Liver (tissue), 9 donors: ENCODE measurements around the gene PPP1R26. TPM values are rescaled to one million over a fixed set of nuclear protein-coding genes. Genes with fewer than 3 reads are reported as not detected.

Source experiments
- DNase-seq: peaks from one replicate; pipeline ENCODE4 v3.0.0-alpha.2; 2017; ENCODE audit warnings: low spot score
- H3K27ac ChIP-seq, 2 donors: one replicate each; pipeline ENCODE4 v1.7.0; 2013; ENCODE audit warnings: inconsistent platforms in 2 of 2, low read length in 2 of 2, control low read depth in 1 of 2, low read depth in 1 of 2, mild to moderate bottlenecking in 1 of 2
- H3K27me3 ChIP-seq, 4 donors: one replicate each; pipeline versions ENCODE4 v1.6.1 to v1.7.0; 2013; ENCODE audit warnings: low read length in 3 of 4, inconsistent platforms in 1 of 4, mild to moderate bottlenecking in 1 of 4, moderate library complexity in 1 of 4; ENCODE audit not compliant: control insufficient read depth in 4 of 4, insufficient read depth in 4 of 4
- H3K36me3 ChIP-seq, 4 donors: one replicate each; pipeline versions ENCODE4 v1.6.1 to v1.7.0; 2013; ENCODE audit warnings: low read length in 3 of 4, mild to moderate bottlenecking in 3 of 4, low read depth in 1 of 4, moderate library complexity in 1 of 4; ENCODE audit not compliant: control insufficient read depth in 4 of 4, insufficient read depth in 3 of 4
- H3K4me1 ChIP-seq, 4 donors: one replicate each; pipeline versions ENCODE4 v1.6.1 to v1.7.0; 2013; ENCODE audit warnings: low read length in 3 of 4, mild to moderate bottlenecking in 3 of 4, moderate library complexity in 1 of 4; ENCODE audit not compliant: control insufficient read depth in 4 of 4, insufficient read depth in 4 of 4
- H3K4me3 ChIP-seq, 3 donors: one replicate each; pipeline versions ENCODE4 v1.6.1 to v1.7.0; 2013; ENCODE audit warnings: low read length in 3 of 3, control low read depth in 1 of 3, low read depth in 1 of 3, mild to moderate bottlenecking in 1 of 3
- H3K9ac ChIP-seq, 2 donors: one replicate each; pipeline ENCODE4 v1.7.0; 2013; ENCODE audit warnings: low read length in 2 of 2, mild to moderate bottlenecking in 2 of 2, moderate library complexity in 2 of 2, control low read depth in 1 of 2, low read depth in 1 of 2
- H3K9me3 ChIP-seq, 4 donors: one replicate each; pipeline versions ENCODE4 v1.6.1 to v1.7.0; 2013; ENCODE audit warnings: low read length in 3 of 4; ENCODE audit not compliant: control insufficient read depth in 4 of 4
- ATF3 ChIP-seq: IDR thresholded peaks from 2 replicates; pipeline ENCODE4 v1.6.1; 2016; ENCODE audit warnings: antibody characterized with exemption
- CTCF ChIP-seq: fragments of 150-350 bp; IDR thresholded peaks from 2 replicates; pipeline ENCODE4 v1.5.1; 2017; ENCODE audit warnings: improper control_type of control experiment, low read depth, low read length; ENCODE audit not compliant: missing input control
- EGR1 ChIP-seq, 2 donors: IDR thresholded peaks; 2 replicates each; pipeline ENCODE4 v1.6.1; 2016 to 2018; ENCODE audit warnings: antibody characterized with exemption in 2 of 2, low read depth in 2 of 2
- FOXA1 ChIP-seq: IDR thresholded peaks from 2 replicates; pipeline ENCODE4 v1.6.1; 2016; ENCODE audit warnings: antibody characterized with exemption
- FOXA2 ChIP-seq: IDR thresholded peaks from 2 replicates; pipeline ENCODE4 v1.6.1; 2016; ENCODE audit warnings: antibody characterized with exemption
- GABPA ChIP-seq, 2 donors: IDR thresholded peaks in 1 of 2; conservative IDR thresholded peaks in 1 of 2; 2 replicates each; pipeline ENCODE4 v1.6.1; 2016; ENCODE audit warnings: antibody characterized with exemption in 2 of 2, mild to moderate bottlenecking in 1 of 2, moderate library complexity in 1 of 2
- HNF4A ChIP-seq, 2 donors: conservative IDR thresholded peaks; 2 replicates each; pipeline ENCODE4 v1.6.1; 2016; ENCODE audit warnings: antibody characterized with exemption in 2 of 2, mild to moderate bottlenecking in 2 of 2
- HNF4G ChIP-seq: IDR thresholded peaks from 2 replicates; pipeline ENCODE4 v1.6.1; 2016; ENCODE audit warnings: antibody characterized with exemption
- JUND ChIP-seq, 2 donors: IDR thresholded peaks; 2 replicates each; pipeline ENCODE4 v1.6.1; 2016; ENCODE audit warnings: antibody characterized with exemption in 2 of 2
- MAX ChIP-seq: IDR thresholded peaks from 2 replicates; pipeline ENCODE4 v1.6.1; 2016; ENCODE audit warnings: antibody characterized with exemption
- NR2F2 ChIP-seq: IDR thresholded peaks from 2 replicates; pipeline ENCODE4 v1.6.1; 2016; ENCODE audit warnings: antibody characterized with exemption
- RAD21 ChIP-seq, 2 donors: IDR thresholded peaks; 2 replicates each; pipeline ENCODE4 v1.6.1; 2016; ENCODE audit warnings: antibody characterized with exemption in 2 of 2, mild to moderate bottlenecking in 2 of 2
- REST ChIP-seq: IDR thresholded peaks from 2 replicates; pipeline ENCODE4 v1.6.1; 2016; ENCODE audit warnings: antibody characterized with exemption, mild to moderate bottlenecking
- RXRA ChIP-seq, 2 donors: IDR thresholded peaks; 2 replicates each; pipeline ENCODE4 v1.6.1; 2017 to 2018; ENCODE audit warnings: antibody characterized with exemption in 2 of 2, mild to moderate bottlenecking in 1 of 2
- SP1 ChIP-seq: IDR thresholded peaks from 2 replicates; pipeline ENCODE4 v1.6.1; 2018; ENCODE audit warnings: antibody characterized with exemption, mild to moderate bottlenecking
- TAF1 ChIP-seq: conservative IDR thresholded peaks from 2 replicates; pipeline ENCODE4 v1.6.1; 2016; ENCODE audit warnings: antibody characterized with exemption, mild to moderate bottlenecking
- YY1 ChIP-seq: IDR thresholded peaks from 2 replicates; pipeline ENCODE4 v1.6.1; 2016; ENCODE audit warnings: antibody characterized with exemption, mild to moderate bottlenecking
- ZBTB33 ChIP-seq: IDR thresholded peaks from 2 replicates; pipeline ENCODE4 v1.6.1; 2016; ENCODE audit warnings: antibody characterized with exemption
- WGBS: extraction: QIAGEN DNeasy Blood & Tissue Kit; methylation state at CpG from one replicate; pipeline ENCODE4 v1.1.7; 2013; 5-methylcytosine and 5-hydroxymethylcytosine counted together
- polyA plus RNA-seq, 2 donors: library from polyadenylated mRNA; stranded (reverse) in 1 of 2; unstranded in 1 of 2; fragments of 200-250 nt in 1 of 2; fragments of >200 nt in 1 of 2; fragmentation: Nextera tagmentation in 1 of 2; extraction: Ambion mirVana in 1 of 2; gene quantifications; one replicate each; pipeline versions ENCODE4 v1.2.1 to v1.2.3, GENCODE V29; 2013 to 2015
- total RNA-seq, 2 donors: library from RNA; depleted of rRNA; stranded (reverse); fragments of >200 nt; gene quantifications; one replicate each; pipeline ENCODE4 v1.2.3, GENCODE V29; 2014
- donor health status: healthy.
- donor health status: healthy.
- donor health status: healthy.
- donor health status: healthy.
- donor health status: healthy.

Gene PPP1R26
- total and polyA plus RNA-seq, 4 donors, result 1.5 to 9.5 (median 4.2) TPM

- peak overlapping the region; percentile 19 to 37 for H3K9ac ChIP-seq
- no peak for TF ChIP-seq CTCF
- H3K27ac ChIP-seq, result peak overlapping the region; percentile 78 to 91
- 42% methylated on average over 16 of the region's 16 CpGs for WGBS
- H3K9me3 ChIP-seq, result no peaks in the 10 kb centered on the region
- peaks cover 2 to 38% (median 27%) of the 10 kb centered on the region in 4 donors for H3K4me1 ChIP-seq
- H3K36me3 ChIP-seq, result peaks cover 2 to 14% (median 8%) of the 10 kb centered on the region in 4 donors
- H3K4me3 ChIP-seq, result peak overlapping the region; percentile 52 to 79 (median 71)
- no peak for DNase-seq
- no peaks in the 10 kb centered on the region for H3K27me3 ChIP-seq
Measured at GRCh38 chr9:135490166-135490870, 10.7 kb downstream of the PPP1R26 start.

GRCh38 chr9:135490980-135491464, 11.4 kb downstream of the PPP1R26 start:
- peak overlapping the region; percentile 52 to 79 (median 71) for H3K4me3 ChIP-seq
- no peak for DNase-seq

More at GRCh38 chr9:135490980-135491464, 11.4 kb downstream of the PPP1R26 start:
- WGBS, result 31% methylated on average over 18 of the region's 18 CpGs
- peaks cover 2 to 8% (median 4%) of the 10 kb centered on the region in 4 donors for H3K36me3 ChIP-seq
- H3K27me3 ChIP-seq, result no peaks in the 10 kb centered on the region
- H3K27ac ChIP-seq, result peak overlapping the region; percentile 78 to 91
- peak; percentile 32 for TF ChIP-seq FOXA2
- peak in 1 of 2 donors; percentile 16 for TF ChIP-seq GABPA (IDR thresholded peaks at IDR 0.05 in 1 of 2, conservative IDR thresholded peaks at IDR 0.05 in 1 of 2)
- peak; percentile 63 for TF ChIP-seq SP1
- TF ChIP-seq CTCF, result no peak
- TF ChIP-seq RXRA (IDR thresholded peaks at IDR 0.05), result peak; percentile 56 to 72
- TF ChIP-seq HNF4G, result peak; percentile 37
- TF ChIP-seq REST, result peak; percentile 45
- TF ChIP-seq ATF3, result no peak
- peak in 1 of 2 donors; percentile 5 for TF ChIP-seq JUND (IDR thresholded peaks at IDR 0.05)
- peak; percentile 48 for TF ChIP-seq TAF1
- TF ChIP-seq YY1, result peak; percentile 75
- peak; percentile 46 for TF ChIP-seq NR2F2
- TF ChIP-seq HNF4A (conservative IDR thresholded peaks at IDR 0.05), result peak; percentile 72 to 86
- TF ChIP-seq RAD21 (IDR thresholded peaks at IDR 0.05), result no peak
- TF ChIP-seq EGR1 (IDR thresholded peaks at IDR 0.05; ENCODE audit: low read depth in 2 of 2), result no peak
- no peak for TF ChIP-seq ZBTB33
- peak; percentile 57 for TF ChIP-seq MAX
- no peak for TF ChIP-seq FOXA1
- H3K4me1 ChIP-seq, result peaks cover 2 to 35% (median 29%) of the 10 kb centered on the region in 4 donors
- peak overlapping the region; percentile 36 to 37 for H3K9ac ChIP-seq
- H3K9me3 ChIP-seq, result no peaks in the 10 kb centered on the region
